ENCODE data around the gene SEC24A. TPM values are rescaled to one million over a fixed set of nuclear protein-coding genes. Genes with fewer than 3 reads are reported as not detected.

Gene SEC24A
- polyA plus RNA-seq, 1 donor from 2014 or later: 24.7 TPM

DNA sequence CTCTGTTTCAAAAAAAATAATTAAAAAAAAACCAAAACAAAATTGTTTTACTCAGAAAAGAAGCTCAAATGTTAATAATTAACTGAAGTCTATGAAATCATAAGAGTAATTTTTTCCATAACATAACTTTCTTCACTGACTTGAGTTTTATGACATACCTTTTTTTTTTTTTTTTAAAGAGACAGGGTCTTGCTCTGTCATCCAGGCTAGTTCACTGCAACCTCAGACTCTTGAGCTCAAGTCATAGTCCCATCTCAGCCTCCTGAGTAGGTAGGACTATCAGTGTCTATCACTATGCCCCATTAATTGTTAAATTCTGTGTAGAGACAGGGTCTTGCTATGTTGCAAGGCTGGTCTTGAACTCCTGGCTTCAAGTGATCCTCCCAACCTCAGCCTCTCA lies 37.9 kb upstream of the SEC24A start:
- Histone ChIP-seq H3K36me3 (ENCODE audit: insufficient read depth, low read length) (no peaks in the 10 kb centered on the region), H3K9ac (ENCODE audit: low read length) (no peak overlapping the region), H3F3A (ENCODE audit: insufficient read depth, low read length, poor library complexity, severe bottlenecking) (no peaks in the 10 kb centered on the region), H3K4me3 (ENCODE audit: low read length) (no peak overlapping the region), H2AFZ (ENCODE audit: low read depth, low read length) (no peak overlapping the region), H3K9me2 (ENCODE audit: insufficient read depth, low read length) (no peaks in the 10 kb centered on the region), H4K20me1 (ENCODE audit: insufficient read depth) (no peaks in the 10 kb centered on the region), H3K79me2 (replicated peaks; ENCODE audit: insufficient read depth, low read length) (no peaks in the 10 kb centered on the region), H3K27ac (ENCODE audit: low read length) (no peak overlapping the region), H3K27me3 (ENCODE audit: insufficient read depth, low read depth, low read length) (no peaks in the 10 kb centered on the region), H3K4me2 (ENCODE audit: low read length) (no peak overlapping the region), H3K9me3 (ENCODE audit: low read length) (no peaks in the 10 kb centered on the region)
- TF ChIP-seq, protein P1, sequence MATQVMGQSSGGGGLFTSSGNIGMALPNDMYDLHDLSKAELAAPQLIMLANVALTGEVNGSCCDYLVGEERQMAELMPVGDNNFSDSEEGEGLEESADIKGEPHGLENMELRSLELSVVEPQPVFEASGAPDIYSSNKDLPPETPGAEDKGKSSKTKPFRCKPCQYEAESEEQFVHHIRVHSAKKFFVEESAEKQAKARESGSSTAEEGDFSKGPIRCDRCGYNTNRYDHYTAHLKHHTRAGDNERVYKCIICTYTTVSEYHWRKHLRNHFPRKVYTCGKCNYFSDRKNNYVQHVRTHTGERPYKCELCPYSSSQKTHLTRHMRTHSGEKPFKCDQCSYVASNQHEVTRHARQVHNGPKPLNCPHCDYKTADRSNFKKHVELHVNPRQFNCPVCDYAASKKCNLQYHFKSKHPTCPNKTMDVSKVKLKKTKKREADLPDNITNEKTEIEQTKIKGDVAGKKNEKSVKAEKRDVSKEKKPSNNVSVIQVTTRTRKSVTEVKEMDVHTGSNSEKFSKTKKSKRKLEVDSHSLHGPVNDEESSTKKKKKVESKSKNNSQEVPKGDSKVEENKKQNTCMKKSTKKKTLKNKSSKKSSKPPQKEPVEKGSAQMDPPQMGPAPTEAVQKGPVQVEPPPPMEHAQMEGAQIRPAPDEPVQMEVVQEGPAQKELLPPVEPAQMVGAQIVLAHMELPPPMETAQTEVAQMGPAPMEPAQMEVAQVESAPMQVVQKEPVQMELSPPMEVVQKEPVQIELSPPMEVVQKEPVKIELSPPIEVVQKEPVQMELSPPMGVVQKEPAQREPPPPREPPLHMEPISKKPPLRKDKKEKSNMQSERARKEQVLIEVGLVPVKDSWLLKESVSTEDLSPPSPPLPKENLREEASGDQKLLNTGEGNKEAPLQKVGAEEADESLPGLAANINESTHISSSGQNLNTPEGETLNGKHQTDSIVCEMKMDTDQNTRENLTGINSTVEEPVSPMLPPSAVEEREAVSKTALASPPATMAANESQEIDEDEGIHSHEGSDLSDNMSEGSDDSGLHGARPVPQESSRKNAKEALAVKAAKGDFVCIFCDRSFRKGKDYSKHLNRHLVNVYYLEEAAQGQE (IDR thresholded peaks at IDR 0.05; ENCODE audit: borderline replicate concordance): no peak
- TF ChIP-seq EZH2 (IDR thresholded peaks at IDR 0.05; ENCODE audit: borderline replicate concordance, insufficient read depth, low read length, poor library complexity, severe bottlenecking) (no peak), TAF1 (IDR thresholded peaks at IDR 0.05; ENCODE audit: low read depth) (no peak), CTCF (IDR thresholded peaks at IDR 0.05; ENCODE audit: poor library complexity, severe bottlenecking) (no peak), SMC3 (conservative IDR thresholded peaks at IDR 0.05; ENCODE audit: poor library complexity) (no peak), MXI1 (conservative IDR thresholded peaks at IDR 0.05; ENCODE audit: poor library complexity, severe bottlenecking) (no peak), EP300 (conservative IDR thresholded peaks at IDR 0.05; ENCODE audit: poor library complexity, severe bottlenecking) (no peak)

DNA sequence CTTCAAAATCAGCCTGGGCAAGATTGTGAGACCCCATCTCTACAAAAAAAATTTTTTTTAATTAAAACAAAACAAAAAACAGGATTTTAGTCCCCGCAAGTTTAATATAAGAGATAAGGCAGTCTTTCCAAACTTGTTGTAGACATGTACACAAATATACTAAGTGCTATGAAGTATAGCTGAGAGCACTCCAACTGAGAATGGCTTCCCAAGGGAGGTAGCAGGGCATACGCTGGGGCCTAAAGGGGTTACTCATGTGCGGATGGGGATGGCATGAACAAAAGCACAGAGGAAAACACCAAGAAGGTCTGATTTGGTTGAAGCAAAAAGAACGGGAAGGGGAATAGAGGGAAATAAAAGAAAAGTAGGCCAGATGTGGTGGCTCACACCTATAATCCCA lies 37.1 kb upstream of the SEC24A start:
- Histone ChIP-seq H4K20me1 (ENCODE audit: insufficient read depth) (no peaks in the 10 kb centered on the region), H3K79me2 (replicated peaks; ENCODE audit: insufficient read depth, low read length) (no peaks in the 10 kb centered on the region), H3K27me3 (ENCODE audit: insufficient read depth, low read depth, low read length) (no peaks in the 10 kb centered on the region), H3K4me2 (ENCODE audit: low read length) (no peak overlapping the region), H3F3A (ENCODE audit: insufficient read depth, low read length, poor library complexity, severe bottlenecking) (no peaks in the 10 kb centered on the region), H3K9me3 (ENCODE audit: low read length) (no peaks in the 10 kb centered on the region), H3K4me3 (ENCODE audit: low read length) (no peak overlapping the region), H3K9me2 (ENCODE audit: insufficient read depth, low read length) (no peaks in the 10 kb centered on the region), H2AFZ (ENCODE audit: low read depth, low read length) (no peak overlapping the region), H3K27ac (ENCODE audit: low read length) (no peak overlapping the region), H3K9ac (ENCODE audit: low read length) (no peak overlapping the region), H3K36me3 (ENCODE audit: insufficient read depth, low read length) (no peaks in the 10 kb centered on the region)
- TF ChIP-seq RAD21 (conservative IDR thresholded peaks at IDR 0.05) (no peak), EP300 (conservative IDR thresholded peaks at IDR 0.05; ENCODE audit: poor library complexity, severe bottlenecking) (no peak), SMC3 (conservative IDR thresholded peaks at IDR 0.05; ENCODE audit: poor library complexity) (no peak), CTCF (IDR thresholded peaks at IDR 0.05; ENCODE audit: poor library complexity, severe bottlenecking) (no peak), TAF1 (IDR thresholded peaks at IDR 0.05; ENCODE audit: low read depth) (no peak)
